ENCODE data around the gene POU6F2.
"Not testable (repeated sequence)": the region's sequence is repeated elsewhere in the genome, so short reads cannot be mapped to it uniquely, and the experiment has no call there.

The POU6F2 gene

DNA sequence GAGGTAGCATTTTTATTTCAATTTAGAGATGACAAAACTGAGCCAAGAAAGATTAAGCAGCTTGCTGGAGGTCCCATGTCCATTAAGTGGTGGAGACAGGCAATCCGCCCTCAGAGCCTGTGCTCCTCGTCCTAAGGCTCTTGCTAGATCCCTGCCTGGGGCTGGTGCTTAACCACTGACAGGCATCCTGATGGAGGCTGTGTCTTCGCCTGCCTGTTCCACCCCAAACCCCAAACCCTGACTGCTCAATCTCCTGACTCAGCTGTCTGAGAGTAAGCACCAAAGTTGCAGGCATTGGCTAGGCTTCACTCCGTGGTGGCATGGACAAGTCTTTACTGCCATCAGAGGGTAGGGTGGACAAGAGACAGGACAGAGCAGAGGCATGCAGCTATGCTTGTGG lies 209.4 kb downstream of the POU6F2 start:
- no peak for DNase-seq (ENCODE audit: low read depth)

DNA sequence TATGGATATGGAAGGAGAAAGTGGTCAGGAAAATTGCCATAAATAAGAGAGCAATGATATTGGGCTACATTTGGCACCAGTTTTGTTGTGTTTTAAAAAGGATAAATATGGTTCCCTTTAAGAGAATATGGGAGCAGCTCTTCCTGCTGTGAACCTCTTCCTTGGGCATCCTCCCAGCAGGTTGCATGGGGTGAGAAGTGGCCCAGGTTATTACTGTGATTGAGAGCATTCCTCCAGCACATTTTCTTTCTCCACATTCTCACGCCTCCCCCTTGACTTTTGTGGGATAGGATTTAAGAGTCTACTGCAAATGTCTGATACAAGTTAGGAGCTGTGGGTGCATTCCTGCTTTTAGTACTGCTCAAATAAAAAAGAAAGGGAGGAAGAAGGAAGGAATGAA lies 214.8 kb downstream of the POU6F2 start:
- DNase-seq (ENCODE audit: low read depth), result no peak

GRCh38 chr7:39194388-39194787 lies 216.7 kb downstream of the POU6F2 start:
- not testable (repeated sequence) for DNase-seq (ENCODE audit: low read depth)

GRCh38 chr7:39195967-39196366 lies 218.3 kb downstream of the POU6F2 start:
- no peak for DNase-seq (ENCODE audit: low read depth)

GRCh38 chr7:39197831-39198230 lies 220.1 kb downstream of the POU6F2 start:
- no peak for DNase-seq (ENCODE audit: low read depth)

- DNase-seq (ENCODE audit: low read depth), result no peak
Measured at GRCh38 chr7:39198556-39198955, 220.8 kb downstream of the POU6F2 start.

DNA sequence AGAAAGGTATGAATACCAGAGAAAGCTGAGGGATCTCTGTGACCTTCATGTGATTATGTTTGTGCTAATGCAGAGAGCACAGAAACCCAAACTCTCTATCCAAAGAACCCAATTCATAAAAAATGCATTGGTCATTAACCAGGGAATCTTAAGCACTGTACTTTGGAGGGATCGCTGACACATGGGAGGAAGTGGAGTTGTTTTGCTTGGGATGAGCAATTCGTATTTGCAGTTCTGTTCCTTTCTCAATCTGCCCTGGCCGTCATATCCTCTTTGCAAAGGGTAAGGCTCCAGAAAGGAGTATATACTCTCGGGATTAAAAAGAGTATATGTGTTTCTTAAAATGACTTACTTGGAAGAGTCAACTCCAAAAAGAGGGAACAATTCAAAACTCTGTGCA lies 221.3 kb downstream of the POU6F2 start:
- DNase-seq (ENCODE audit: low read depth), result no peak

- DNase-seq (ENCODE audit: low read depth), result no peak
Measured at GRCh38 chr7:39199951-39200350, 222.2 kb downstream of the POU6F2 start.

GRCh38 chr7:39202041-39202440 lies 224.3 kb downstream of the POU6F2 start:
- DNase-seq (ENCODE audit: low read depth), result no peak

DNA sequence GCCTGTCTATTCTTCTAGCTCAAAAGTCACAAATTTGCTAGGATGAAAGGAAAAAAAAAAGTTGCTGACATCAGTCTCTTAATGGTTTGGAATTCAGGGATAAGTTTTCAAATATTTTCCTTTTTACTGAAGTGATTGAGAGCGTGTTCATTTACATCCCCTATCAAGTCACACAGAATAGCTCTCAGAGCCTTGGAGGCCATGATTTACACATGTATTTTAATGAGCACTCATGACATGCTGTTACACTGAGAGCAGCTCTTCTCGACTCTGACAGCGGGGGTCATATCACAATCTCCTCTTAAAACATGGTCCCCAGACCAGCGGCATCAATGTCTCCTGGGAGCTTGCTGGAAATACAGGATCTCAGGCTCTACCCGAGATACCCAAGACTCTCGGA lies 232.7 kb downstream of the POU6F2 start:
- DNase-seq (ENCODE audit: low read depth), result no peak

DNA sequence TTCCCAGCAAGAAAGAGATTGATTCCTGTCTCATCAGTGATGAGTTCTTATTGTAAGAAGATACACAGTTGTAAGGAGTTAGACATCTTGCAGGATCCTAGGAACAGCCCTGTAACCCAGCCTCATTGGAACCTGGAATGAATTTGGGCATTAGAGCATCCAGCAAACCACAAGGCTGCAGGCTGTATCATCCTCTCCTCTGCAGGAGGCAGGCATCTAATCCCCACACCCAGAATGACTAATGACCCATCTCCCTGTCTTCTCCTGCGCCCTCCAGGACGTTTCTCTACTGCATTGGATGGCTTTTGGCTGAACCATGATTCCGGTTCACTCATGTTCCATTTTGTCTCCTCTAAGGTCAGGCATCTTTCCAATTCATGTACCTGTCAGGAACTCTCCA lies 233.9 kb downstream of the POU6F2 start:
- DNase-seq (ENCODE audit: low read depth), result no peak

GRCh38 chr7:39212876-39213275 lies 235.2 kb downstream of the POU6F2 start:
- no peak for DNase-seq (ENCODE audit: low read depth)

DNA sequence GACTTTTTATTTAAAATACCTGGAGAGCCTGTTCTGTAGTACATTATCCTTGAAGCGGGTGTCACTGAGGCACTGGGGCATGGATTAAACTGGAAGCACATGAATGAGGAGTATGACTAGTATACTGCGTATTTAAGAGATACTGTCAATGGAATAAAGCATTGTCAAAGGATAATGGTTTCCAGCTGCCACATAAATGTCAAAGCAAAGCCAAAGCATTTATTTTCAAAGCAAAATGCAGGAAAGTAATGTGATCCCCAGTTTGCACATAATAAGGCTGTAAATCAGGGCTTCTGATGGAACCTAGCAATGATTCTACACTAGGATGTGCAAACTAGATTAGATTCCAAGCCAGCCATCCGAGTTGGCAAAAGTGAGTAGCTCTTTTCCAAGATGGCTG lies 240.1 kb downstream of the POU6F2 start:
- no peak for DNase-seq (ENCODE audit: low read depth)

DNA sequence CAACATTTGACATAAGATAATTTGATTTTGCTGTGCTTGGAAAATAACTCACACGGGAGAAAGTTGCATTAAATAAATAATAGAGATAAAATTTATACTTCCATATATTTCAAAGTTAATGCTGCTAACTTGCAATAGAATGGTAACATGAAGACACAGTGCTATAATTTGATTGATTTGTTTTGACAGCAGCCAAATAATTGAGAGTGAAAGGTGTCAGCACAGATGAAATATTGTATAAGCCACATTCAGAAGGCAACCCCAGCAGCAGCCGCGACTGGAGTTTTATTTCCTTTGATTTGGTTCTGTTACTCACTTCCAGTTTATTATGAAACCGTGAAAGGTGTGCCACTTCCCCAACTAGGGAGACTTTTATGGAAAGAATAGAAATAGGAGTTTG lies 242.2 kb downstream of the POU6F2 start:
- no peak for DNase-seq (ENCODE audit: low read depth)

DNA sequence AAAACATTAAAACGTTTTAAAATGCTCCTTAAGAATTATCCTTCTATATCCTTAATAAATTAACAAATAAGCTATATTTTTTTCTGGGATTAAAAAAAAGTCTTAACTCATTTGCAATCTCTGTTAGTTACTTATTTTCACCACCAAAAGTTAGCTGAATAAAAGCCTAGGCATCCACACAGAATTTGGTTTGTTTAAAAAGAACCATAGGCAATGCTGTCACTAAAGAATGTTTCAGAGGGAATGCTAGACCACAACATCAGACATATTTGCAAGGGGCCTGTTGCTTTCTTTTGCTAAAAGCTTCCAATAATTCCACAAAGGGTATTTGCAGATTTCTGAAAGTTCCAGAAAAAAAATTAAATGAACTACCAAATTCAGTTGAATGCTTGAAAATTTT lies 244.2 kb downstream of the POU6F2 start:
- DNase-seq (ENCODE audit: low read depth), result no peak

DNA sequence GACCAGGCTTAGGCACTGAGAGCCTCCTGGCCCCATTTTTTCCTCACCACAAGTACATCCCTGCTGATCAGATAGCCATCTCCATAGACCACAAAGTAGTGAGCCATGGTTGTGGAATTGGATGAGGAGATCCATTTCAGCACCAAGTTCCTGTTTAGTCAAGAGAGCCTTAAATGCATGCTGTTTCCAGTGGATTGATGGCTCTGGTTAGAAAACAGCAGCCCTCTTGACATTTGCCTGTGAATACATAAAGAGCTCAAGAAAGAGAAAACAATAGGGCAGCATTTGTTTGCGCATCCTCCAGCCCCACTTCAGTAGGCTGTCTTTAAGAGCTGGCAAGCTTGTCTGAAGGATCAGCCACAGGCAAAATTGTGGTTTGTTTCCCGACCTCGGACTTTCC lies 251.2 kb downstream of the POU6F2 start:
- no peak for DNase-seq (ENCODE audit: low read depth)

DNA sequence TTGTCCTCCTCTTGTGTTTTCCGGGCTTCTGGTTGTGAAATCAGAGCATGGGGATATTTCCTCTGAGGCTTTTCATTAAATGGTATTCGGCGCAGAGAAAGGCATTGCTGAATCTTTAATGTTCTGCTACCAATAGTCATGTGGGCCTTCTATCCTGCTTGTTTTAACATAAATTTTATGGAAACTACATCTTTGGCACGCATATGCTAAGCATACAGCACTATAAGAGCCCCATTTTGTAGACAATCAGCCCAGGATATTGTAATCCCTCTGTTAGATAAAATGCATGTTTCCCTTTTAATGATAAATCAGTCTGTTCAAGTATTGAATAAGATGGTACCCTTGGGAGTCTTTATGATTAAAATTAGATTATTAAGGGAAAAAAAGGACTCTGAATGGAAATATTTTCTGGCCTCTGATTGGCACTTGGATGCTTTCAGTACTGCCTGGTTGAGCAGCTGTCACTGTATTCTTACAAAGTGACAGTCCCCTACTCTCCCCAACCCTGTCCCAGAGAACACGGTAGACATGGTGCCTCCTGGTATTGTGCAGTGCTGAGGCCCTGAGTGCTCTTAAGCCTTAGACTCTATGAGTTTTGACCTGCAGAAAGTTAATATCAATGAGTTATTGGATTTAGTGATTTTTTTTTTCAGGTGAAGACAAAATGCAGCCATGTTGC lies 256.3 kb downstream of the POU6F2 start:
- DNase-seq (ENCODE audit: low read depth), result no peak

DNA sequence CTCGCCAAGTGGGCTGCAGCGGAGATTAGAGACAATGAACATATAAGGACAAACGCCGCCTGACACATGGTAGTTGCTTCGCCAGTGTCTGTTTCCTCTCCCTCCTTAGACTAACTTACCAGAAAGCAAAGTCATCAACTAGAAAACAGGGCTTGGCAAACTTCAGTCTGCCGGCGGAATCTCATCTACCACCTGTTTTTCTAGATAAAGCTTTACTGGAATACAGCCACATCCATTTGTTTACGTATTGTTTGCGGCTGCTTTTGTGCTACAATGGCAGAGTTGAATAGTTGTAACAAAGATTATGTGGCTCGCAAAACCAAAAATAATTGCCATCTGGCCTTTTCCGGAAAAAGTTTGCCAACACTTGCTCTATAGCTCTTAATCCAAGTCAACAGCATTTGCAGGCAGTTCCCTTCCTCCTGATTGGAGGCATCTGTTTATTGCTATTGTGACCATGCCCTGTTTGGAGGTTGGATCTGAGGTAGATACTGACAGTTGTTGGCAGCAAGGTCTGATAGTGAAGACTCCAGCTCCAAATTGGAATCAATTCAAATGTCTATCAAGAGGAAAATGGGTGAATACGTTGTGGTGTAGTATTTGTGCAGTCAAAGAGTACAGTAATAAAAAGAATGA lies 260.6 kb downstream of the POU6F2 start:
- no peak for DNase-seq (ENCODE audit: low read depth)

DNA sequence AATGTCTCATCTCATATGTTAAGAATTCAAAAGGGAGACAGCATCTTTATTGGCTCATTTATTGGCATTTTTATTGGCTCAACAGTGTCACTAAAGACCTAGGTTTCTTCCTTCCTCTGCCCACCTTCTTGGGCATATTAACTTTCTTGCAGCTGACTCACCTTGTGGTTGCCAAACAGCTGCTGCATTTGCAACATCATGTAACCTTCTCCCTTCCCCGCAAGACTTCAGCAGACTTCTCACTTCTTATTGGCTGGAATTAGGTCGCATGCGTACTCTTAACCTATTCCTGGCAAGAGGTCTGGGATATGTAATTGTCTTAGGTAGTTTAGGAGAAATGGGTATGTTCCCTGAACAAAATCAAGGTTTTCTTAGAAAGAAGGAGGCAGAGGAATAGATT lies 263.2 kb downstream of the POU6F2 start:
- DNase-seq (ENCODE audit: low read depth), result no peak

GRCh38 chr7:39247576-39247975 lies 269.9 kb downstream of the POU6F2 start:
- DNase-seq (ENCODE audit: low read depth), result no peak

GRCh38 chr7:39248041-39248691 lies 270.5 kb downstream of the POU6F2 start:
- DNase-seq (ENCODE audit: low read depth), result no peak

- DNase-seq (ENCODE audit: low read depth), result no peak
Measured at GRCh38 chr7:39248692-39249090, 271.0 kb downstream of the POU6F2 start.

GRCh38 chr7:39249635-39250152 lies 272.0 kb downstream of the POU6F2 start:
- DNase-seq (ENCODE audit: low read depth), result no peak
